HuH-7.5 (cell line): Measurements from ENCODE around the gene ZER1.
A peak's percentile ranks its signal among the peaks of the same experiment; 100 is the strongest.
"Not testable (repeated sequence)": the region's sequence is repeated elsewhere in the genome, so short reads cannot be mapped to it uniquely, and the experiment has no call there.

ENCODE experiments used
- DNase-seq: peaks from one replicate; pipeline ENCODE4 v3.0.0; 2011; ENCODE audit warnings: low spot score

The ZER1 gene

DNA sequence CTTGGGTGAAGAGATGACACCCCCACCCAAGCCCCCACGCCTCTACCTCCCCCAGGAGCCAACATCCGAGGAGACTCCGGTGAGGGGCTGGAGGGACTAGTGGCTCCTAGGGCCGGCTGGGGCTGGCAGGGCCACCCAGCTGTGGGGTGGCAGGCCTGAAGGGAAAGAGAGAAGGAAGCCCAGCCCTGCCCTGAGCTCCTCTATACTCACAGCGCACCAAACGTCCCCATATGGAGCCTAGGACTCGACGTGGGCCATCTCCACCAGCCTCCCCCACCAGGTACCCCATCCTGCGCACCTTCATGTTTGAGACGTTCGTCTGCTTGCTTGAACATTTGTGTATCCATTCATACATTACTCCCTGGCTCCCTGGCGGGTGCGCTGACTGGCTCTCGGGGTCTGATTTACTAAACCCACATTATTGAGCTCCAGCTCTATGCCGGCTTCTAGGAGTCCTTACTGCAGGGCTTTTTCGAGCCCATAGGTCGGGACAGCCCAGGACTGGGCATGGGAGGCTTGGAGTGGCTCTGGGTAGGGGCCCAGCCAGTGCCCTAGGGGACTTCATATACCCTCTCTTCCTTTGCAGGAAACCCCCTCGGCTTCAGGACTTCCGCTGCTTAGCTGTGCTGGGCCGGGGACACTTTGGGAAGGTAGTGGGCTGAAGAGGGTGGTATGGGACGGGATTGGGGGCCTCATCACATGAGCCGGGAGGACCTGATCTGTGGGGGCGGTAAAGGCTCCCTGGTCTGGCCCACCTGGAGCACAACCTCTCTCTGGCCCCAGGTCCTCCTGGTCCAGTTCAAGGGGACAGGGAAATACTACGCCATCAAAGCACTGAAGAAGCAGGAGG, 56.9 kb downstream of the ZER1 start:
- no peak for DNase-seq

DNA sequence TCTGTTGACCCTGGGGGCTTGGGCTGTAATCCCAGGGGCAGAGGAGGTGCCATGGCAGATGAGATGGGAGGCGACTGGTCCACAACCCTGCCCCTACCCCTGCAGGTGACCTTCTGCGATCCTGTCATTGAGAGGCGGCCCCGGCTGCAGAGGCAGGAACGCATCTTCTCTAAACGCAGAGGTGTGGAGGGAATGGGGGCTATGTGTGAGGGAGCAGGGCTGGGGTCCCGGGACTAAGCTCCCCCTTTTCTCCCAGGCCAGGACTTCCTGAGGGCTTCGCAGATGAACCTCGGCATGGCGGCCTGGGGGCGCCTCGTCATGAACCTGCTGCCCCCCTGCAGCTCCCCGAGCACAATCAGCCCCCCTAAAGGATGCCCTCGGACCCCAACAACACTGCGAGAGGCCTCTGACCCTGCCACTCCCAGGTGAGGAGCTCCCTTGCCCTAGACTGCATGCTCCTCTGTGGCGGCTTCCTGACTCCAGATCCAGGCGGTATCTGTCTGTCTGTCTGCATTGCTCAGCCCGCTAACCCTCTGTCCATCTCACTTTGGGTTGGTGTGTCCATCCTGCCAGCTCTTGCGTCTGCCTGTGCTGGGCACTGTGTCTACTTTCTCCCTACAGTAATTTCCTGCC, 57.7 kb downstream of the ZER1 start:
- no peak for DNase-seq

DNA sequence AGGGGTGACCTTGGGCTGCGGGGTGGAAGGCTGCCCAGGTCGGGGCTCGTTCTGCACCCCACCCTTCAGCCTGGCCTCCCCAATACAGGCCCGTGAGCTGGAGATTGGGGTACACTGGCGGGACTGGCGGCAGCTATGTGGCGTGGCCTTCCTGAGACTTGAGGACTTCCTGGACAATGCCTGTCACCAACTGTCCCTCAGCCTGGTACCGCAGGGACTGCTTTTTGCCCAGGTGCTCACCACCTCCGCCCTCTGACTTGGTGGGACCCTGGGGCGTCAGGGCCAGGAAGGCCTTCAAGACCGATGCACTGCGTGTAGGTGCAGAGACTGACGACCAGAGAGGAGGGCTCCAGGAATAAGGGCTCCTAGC, 58.3 kb downstream of the ZER1 start:
- no peak for DNase-seq

DNA sequence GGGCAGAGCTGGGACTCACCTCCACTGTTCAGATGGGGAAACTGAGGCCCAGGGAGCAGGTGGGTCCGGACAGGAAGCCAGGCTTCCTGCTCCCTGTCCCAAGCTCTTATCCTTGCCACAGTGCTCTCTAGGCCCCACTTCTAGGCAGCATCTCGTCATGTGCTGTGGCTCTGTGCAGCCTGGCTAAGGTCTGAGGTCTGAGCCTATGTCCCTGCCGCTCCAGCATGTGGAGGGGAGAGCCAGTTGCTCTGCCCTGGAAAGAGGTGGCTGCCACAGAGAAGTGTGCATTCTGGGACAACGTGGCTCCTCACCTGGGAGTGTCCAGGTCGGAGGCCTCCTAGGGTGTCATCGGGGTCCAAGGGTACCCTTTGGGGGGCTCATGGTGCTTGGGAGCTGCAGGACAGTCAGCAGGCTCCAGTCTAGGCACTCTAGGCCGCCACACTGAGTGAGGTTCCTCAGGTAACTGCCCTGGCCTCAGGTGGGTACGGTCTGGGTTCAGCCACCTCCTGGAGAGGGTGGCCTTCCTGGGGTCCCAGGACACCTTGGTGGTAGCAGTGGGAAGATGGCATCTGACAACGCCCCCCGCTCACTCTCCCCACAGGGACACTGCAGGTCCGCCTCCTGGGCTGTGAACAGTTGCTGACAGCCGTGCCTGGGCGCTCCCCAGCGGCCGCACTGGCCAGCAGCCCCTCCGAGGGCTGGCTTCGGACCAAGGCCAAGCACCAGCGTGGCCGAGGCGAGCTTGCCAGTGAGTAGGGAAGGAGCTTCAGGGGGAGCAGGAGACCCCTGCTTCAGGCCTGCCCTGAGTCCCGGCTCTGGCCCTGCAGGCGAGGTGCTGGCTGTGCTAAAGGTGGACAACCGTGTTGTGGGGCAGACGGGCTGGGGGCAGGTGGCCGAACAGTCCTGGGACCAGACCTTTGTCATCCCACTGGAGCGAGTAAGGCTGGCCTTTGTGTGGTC, 59.0 kb downstream of the ZER1 start:
- DNase-seq = no peak

DNA sequence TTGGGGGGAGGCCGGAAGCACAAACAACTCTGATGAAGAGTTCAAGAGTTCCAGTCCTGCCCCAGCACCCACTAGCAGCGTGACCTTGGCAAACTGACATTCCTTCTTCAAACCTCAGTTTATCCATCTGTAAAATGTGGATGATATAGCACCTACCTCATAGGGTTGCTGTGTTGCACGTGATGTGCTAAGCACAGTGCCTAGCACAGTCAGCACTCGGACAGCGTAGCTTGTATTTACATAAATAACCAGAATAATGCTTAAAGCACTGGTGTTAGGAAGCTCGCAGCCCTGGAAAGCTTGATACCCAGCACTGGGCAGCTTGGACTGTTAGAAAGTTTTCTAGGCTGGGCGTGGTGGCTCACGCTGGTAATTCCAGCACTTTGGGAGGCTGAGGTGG, 64.3 kb downstream of the ZER1 start:
- no peak for DNase-seq

DNA sequence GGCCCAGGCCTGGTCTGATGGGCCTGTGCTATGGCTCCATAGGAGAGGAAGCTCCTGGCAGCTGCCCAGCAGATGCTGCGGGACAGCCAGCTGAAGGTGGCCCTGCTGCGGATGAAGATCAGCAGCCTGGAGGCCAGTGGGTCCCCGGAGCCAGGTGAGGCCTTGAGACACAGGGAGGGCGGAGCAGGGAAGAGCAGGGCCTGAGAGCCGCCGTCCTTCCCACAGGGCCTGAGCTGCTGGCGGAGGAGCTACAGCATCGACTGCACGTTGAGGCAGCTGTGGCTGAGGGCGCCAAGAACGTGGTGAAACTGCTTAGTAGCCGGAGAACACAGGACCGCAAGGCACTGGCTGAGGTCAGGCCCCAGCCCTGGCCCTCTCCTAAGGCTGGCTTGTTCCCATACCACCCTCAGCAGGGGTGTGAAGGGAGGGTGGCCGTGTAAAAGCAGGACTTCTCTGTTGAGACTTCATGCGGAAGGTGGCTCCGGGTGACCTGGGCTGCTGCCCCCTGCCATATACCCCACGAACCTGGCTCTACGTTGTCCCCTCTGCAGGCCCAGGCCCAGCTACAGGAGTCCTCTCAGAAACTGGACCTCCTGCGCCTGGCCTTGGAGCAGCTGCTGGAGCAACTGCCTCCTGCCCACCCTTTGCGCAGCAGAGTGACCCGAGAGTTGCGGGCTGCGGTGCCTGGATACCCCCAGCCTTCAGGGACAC, 64.9 kb downstream of the ZER1 start:
- DNase-seq = no peak

DNA sequence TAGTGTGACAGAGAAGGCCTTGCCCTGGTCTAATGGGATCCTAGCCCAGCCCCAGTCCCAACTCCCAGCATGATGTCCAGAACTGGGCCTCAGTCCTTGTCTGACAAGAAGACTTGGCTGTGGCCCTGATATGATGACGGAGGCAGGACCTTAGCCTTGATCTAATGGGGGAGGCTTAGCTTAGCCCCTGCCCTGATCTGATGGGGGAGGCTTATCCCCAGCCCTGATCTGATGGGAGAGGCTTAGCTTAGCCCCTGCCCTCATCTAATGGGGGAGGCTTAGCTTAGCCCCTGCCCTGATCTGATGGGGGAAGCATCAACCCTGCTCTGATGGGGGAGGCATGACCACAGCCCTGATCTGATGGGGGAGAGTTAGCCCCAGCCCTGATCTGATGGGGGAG, 65.7 kb downstream of the ZER1 start:
- no peak for DNase-seq

DNA sequence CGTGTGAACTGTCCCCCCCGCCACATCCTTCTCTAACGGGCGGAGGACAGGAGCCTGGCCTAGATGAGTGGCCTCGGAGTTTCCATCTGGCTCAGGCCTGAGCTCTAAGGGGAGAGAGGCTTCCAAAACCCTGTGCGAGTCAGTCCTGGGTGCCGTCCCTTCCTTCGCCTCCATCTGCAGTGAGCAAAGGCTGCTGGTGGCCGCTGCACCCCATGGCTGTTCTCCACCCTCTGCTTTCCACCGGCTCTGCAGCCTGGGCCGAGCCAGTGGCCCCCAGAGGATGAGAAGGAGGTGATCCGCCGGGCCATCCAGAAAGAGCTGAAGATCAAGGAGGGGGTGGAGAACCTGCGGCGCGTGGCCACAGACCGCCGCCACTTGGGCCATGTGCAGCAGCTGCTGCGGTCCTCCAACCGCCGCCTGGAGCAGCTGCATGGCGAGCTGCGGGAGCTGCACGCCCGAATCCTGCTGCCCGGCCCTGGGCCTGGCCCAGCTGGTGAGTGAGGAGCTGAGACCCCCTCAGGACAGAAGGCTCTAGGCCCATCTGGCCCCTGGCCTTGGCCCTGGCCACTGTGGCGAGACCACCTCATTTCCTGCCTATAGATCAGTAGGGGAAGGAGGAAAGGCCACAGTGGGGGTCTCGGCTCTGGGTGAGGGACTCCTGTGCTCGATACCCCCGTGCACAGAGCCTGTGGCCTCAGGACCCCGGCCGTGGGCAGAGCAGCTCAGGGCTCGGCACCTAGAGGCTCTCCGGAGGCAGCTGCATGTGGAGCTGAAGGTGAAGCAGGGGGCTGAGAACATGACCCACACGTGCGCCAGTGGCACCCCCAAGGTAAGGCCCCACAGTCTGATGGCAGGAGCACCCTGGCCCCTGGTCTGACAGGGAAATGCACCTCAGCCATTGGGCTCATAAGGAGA, 66.4 kb downstream of the ZER1 start:
- DNase-seq = no peak

DNA sequence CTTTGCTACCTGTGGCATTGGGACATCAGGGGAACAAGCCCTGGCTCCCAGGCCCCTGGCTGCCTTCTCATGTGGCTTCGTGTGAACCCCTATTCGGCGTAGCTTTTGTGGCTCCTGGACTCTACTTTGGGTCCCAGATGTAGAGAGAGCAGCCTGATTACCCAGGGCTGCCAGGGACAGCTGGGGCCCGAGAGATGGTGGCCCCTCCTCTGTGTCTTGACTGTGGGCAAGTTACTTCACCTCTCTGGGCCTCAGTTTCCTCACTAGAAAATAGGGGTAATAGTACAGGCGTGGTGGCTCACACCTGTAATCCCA, 67.4 kb downstream of the ZER1 start:
- DNase-seq = no peak

DNA sequence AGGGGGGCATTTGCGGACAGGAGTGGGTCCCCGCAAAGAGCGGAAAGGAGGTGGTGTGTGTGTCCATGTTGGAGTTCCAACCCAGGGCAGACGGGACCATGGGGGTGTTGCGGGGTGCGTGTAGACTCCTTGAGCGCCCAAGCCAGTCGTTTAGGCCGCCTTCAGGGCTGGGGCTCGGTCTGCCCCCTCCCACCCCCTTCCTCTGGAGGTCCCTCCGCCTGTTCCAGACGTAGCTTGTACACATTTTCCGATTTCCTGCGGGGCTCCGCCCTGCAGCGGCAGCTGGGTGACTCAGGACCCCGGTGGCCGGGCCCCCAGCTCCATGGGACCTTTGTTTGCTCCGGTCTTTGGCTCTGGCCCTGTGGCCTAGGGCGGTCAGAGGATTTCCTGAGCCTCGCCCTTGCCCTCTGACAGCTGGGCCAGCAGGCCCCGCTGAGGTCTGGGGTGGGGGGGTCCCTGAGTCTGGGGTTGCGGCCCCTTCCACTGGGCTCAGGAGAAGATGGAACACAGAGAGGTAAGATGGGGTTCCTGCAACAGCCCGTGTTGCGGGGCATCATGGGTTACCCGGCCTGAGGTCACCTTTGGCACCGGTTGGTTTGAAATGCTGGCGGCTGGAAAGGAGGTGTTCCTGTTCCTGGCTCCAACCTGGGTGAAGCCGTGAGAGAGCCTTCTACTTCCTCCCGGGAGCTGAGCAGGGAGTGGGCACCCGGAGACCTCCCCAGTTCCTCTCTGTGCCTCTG, 67.9 kb downstream of the ZER1 start:
- DNase-seq = no peak

DNA sequence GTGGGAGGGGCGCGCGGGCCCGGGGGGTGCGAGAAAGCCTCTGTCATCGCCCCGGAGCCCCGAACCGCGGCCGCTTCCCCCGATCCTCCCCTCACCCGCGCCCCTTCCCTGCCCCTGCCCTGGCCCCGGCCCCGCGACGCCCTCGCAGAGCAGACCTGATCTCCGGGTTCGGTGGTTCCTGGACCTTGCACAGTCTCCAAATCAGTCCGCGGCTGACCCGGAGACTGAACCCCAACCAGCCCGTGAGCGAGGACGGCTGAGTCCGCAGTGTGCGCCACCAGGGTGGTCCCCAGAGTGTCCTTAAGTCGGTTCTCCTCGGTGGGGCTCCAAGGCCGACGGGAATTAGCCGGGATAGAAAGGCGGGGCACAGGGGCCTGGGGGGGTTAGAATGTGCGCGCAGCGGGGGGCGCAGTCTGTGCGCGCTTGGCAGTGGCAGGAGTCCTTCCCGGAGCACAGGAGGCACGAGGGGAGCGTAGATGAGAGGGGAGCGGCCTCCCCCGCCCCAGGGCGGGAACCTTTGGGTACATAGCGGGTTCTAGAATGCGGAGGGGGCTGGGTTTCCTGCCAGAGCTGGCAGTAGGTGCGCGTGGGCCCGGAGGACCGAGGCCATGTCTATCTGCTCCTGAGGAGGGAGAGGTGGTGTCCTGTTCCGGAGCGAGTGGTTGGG, 68.6 kb downstream of the ZER1 start:
- DNase-seq = peak; percentile 74

DNA sequence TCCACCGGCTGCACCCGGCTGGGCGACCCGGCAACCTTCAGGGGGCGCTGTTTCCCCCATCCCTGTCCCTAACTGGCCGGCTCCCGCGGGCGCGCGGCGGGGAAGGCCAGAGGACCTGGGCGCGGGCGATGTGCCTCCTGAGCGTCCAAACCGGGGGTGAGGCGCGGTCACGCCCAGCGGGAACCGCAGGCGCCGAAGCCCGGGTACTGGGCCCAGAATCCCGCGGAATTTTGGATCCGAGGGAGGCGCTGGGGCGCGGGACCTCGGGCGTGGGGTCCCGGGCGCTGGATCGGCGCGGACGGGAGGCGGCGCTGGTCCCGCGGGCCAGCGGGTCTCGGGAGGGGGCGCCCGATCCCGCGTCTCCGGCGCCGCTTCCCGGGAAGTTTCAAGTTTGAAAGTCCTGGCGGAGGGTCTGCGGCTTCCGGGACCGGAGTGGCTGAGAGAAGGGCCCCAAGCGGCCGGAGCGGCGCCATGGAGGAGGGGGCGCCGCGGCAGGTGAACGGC, 69.2 kb downstream of the ZER1 start, which contains the start of gene PKN3:
TSS of gene PKN3 (plus strand) at position 59 of the 504 bp plus-strand sequence. CDS start at position 472, 413 bp downstream.
- DNase-seq = peak; percentile 97

DNA sequence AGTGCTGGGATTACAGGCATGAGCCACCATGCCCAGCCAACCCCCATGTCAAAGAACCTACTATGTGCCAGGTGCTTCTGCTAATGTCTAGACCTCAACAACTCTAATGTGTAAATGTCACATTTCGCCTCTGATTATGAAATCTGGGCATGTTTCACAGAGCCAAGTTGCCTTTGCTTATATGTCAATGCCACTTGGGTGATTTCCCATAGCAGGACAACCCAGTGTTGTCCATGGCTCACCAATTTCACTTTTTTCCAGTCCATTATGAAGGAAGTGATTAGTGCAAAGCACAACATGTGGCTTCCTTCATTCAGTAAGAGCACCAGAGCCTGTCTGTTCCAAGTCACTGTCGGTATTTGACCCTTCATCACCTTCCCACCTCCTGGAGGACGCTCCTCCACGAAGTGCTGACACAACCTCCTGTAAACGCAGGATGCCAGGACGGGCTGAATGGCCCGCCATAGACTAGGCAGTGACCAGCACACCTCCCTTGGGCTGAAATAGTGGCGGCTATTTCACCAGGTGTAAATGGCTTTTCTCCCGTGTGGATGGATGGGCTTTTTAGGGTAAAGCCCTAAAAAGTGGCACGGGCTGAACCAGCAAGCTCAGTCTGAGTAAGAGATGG, 70.4 kb downstream of the ZER1 start:
- DNase-seq = no peak

DNA sequence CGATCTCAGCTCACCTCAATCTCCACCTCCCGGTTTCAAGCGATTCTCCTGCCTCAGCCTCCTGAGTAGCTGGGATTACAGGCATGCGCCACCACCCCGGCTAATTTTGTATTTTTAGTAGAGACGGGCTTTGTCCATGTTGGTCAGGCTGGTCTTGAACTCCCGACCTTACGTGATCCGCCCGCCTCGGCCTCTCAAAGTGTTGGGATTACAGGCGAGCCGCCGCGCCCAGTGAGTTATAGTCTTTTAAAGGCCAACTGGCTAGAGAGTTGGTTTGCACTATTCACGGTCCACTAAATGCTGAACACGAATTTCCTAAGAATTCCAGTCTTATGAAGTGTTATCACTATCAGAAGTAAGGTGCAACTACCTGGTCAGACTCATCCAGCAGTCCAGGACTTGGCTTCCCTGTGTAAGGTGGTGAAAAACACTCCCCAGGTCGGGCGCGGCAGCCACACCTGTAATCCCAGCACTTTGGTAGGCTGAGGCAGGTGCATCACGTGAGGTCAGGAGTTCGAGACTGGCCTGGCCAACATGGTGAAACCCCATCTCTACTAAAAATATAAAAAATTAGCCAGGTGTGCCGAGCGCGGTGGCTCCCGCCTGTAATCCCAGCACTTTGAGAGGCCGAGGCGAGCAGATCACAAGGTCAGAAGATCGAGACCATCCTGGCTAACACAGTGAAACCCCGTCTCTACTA, 72.5 kb downstream of the ZER1 start:
- not testable (repeated sequence) for DNase-seq

DNA sequence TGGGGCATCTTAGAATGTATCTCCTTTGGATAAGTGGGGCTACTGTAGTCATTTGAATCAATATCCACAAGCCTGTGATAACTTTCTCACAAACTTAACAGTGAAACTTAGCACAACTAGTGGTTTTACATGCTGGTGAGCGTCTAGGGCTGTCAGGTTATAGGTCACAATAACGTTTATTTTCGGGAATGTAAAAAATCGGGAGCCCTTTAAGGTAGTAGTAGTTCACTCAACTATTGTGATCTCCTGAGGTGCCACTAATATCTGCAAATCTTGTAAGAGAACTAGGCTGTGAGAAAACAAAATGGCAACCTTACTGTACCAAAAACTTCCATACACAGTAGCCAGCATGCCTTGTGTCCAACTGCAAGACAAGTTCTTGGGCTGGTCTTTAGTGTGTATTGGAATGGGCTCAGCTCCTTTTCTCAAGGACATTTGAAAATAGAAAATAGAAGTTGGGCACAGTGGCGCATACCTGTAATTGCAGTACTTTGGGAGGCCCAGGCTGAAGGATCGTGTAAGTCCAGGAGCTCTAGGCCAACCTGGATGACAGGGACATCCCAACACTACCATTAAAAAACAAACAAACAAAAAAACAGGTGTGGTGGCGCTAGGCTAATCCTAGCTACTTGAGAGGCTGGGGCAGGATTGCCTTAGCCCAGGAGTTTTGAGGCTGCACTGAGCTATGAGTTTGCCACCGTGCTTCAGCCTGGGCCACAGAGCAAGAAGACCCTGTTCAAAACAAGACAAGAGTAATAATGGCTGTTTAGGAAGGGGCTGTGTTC, 74.6 kb downstream of the ZER1 start:
- no peak for DNase-seq

DNA sequence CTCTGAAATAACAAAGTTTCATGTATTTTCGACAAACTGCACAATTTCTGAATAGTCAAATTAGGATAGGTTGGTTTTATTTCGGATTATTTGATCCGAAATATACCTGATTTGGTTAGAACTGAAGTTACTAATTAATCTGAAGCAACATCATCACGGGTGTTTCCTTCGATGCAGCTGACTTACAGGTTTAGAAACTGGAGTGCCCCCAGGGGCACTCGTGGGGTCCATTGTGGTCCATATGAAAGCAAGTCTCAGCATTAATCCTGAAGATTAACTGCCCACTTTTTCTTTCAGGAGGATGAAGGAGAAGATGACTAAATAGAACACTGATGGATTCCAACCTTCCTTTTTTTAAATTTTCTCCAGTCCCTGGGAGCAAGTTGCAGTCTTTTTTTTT, 77.4 kb downstream of the ZER1 start:
- no peak for DNase-seq

DNA sequence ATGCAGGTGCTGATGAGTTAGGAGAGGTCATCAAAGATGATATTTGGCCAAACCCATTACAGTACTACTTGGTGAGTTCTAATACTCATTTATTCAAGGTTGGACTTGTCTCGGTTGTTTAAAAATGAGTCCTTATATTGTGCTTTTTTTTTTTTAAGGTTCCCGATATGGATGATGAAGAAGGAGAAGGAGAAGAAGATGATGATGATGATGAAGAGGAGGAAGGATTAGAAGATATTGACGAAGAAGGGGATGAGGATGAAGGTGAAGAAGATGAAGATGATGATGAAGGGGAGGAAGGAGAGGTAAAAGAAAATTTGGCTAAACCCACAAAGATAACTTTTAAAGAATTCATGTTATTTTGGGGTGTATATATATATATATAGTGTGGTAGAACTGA, 78.0 kb downstream of the ZER1 start:
- DNase-seq = not testable (repeated sequence)

DNA sequence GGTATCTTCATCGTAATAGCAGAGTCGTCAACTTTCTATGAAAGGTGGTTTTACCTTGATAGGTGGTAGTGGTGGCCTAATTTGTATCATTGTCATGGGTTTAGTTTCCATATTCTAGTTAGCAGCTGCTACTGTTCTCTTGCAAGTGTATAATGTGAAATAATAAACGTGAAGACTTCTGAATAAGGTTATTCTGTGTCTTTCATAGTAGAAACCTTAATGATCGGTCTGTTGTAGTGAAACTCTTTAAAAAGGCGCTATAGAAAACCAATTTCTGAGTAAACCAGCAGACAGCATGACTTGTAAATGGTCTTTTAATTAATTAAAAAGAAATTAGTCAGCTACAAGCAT, 81.1 kb downstream of the ZER1 start:
- DNase-seq = no peak
